Left lobe of liver (tissue), 2 donors: ENCODE data around the gene BSDC1. TPM values are rescaled to one million over a fixed set of nuclear protein-coding genes. Genes with fewer than 3 reads are reported as not detected.
"Not testable (repeated sequence)": the region's sequence is repeated elsewhere in the genome, so short reads cannot be mapped to it uniquely, and the experiment has no call there.

ENCODE experiments used
- ATAC-seq: fragments of 200-7000 bp; cut with Tn5 transposase; one replicate; pipeline ENCODE4 v1.9.1; 2020; ENCODE audit warnings: mild to moderate bottlenecking, moderate library complexity
- DNase-seq: peaks from one replicate; pipeline ENCODE4 v3.0.0-alpha.2; 2020; ENCODE audit warnings: low spot score
- total RNA-seq: library from RNA; stranded (reverse); gene quantifications from one replicate; pipeline ENCODE4 v1.2.1, GENCODE V29; 2021
- donor health status: DM: no; HTN: no; CAD: no; lungs with moderate emphysema.
- donor health status: DM: no; HTN: yes; CAD: no.

Gene BSDC1
- total RNA-seq, 1 donor from 2014 or later: 58.6 TPM

DNA sequence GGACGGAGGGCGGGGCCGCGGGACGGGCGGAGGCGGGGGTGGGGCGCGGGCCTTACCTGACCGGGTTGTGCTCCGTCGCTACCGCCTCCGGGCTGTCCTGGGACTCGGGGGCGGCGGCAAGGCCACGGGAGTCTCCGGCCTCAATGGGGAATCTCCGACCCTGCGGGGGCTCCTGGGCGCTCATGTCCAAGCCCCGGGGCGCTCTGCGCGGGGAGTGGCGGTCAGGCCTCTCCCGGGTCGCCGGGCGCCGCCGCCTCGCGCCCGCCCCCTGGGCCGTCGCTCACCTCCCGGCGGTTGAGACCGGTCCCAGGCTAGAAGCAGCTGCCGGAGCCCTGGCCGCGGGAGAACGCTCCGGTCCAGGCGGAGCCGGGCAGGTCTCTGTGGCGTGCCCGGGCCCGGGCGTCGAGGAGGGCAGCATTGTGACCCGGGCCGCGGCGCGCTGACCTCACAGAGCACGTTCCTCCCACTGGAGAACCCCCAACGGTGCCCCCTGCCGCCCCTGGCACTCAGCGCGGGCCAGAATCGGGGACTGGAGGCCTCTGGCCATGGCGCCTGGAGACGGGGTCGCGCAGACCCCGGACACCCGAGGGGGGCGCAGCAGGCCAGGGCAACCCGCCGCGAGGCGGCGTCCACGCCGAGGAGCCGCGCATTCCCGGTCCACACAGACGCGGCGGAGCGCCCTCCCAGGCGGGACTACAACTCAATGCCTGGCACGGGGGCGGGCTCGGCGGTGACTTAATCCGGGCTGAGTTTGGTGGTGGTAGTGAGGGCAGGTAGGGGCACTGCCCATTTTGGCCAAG lies 32.4 kb downstream of the BSDC1 start:
- peak; percentile 69 for DNase-seq
- ATAC-seq: peak; percentile 67

DNA sequence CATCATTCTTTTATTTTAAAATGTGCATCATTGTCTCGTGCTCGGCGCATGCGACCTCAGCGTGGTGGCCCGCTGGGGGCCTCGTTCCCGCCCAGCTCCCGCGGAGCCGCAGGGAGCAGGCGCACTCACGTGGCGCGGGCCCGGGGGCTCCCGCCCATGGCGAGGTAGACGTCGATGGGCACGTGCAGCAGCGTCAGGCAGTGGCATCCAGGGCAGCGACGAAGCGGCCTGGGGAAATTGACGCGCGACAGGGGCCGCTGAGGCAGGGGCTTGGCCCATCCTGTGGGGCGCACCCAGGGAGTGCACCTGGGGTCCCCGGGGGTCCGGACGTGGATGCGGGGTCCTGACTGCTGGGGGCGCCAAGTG lies 33.0 kb downstream of the BSDC1 start:
- DNase-seq: no peak
- no peak for ATAC-seq

DNA sequence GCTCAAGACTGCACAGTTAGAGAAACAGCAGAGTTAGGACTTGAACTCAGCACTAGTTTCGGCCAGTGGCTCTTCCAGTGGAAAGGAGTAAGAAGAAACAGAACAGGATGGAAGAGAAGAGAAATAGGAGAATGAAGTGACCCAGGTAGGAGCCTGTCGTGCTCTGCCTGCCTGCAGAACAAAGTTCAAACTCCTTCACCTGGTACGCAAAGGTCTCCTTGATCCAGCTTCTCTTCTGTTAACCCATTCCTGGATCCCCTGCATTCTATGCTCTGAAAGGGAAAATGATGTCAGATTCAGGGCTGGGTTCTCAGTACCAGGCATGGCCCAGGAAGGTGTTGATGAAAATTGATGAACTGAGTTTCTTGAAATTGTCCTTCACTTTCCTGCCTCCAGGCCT lies 35.8 kb downstream of the BSDC1 start:
- ATAC-seq (peak; percentile 21), DNase-seq (no peak)

DNA sequence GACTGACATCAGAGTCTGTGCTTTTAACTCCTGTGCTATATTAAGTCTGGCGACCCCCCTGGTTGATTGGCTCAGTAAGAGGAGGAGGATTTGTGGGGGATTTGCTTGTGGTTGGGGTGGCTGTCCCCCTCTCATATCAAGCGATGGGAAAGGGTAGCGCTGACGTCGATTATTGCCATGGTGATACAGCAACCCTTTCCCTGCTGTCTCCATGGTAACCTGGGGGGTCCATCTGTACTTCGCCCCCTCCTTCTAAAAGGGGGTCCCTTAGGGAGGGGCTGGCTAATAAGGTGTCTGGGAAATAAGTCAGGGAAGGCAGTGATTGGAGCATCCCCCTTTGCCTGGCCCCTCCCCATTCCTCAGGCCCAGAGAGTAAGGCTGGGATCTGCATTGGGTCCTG lies 36.6 kb downstream of the BSDC1 start:
- ATAC-seq (no peak), DNase-seq (no peak)

DNA sequence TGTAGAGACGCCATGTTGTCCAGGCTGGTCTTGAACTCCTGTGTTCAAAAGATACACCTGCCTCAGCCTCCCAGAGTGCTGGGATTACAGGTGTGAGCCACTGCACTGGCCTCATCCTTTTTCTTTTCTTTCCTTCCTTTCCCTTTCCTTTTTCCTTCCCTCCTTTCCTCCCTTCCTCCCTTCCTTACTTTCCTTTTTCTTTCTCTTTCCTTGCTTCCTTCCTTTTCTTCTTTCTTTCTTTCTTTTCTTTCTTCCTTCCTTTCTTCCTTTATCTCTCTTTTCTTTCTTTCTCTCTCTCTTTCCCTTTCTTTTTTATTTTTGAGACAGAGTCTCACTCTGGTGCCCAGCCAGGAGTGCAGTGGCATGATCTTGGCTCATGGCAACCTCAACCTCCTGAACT lies 37.8 kb downstream of the BSDC1 start:
- ATAC-seq (no peak), DNase-seq (no peak)

DNA sequence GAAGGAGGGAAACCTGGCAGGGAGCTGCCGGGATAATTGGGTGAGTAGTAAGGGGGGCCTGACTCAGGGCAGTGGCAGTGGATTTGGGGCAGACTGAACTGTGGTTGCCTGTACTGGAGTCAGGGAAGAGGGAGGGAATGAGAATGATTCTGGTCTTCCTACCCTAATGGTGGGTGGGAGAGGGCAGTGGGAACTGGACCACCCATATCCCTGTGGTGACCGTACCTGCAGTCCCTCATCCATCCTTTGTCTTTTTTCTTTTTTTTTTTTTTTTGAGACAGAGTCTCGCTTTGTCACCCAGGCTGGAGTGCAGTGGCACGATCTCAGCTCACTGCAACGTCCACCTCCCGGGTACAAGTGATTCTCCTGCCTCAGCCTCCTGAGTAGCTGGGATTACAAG lies 38.5 kb downstream of the BSDC1 start:
- DNase-seq: not testable (repeated sequence)

DNA sequence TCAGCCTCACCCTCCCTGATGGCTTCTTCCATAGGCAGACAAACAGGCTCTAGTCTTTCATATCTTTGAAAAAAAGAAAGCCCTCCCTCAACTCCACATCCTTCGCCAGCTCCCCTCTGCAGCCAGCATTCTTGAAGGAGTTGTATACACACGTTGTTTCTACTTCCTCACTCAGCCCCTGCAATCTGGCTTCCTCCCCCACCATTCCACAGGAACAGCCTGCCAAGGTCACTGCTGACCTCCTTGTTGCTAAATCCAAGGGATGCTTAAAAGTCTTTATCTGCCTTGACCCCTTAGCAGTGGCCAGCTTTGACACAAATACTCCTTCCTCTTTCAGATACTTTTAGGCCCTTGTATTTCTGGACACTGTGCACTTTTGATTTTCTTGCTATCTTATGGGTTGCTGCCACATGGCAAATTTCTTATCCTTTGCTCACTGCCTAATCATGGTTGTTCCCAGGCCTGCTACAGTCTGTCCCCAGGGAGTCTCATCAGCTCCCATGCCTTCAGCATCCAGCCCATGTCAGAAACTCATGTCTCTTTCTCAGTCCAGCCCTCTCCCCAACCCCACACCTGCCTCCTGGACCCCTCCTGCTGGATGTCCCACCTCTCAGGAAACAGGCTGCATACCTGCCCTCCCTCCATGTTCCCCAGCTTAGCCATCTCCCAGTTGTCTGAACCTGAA lies 40.2 kb downstream of the BSDC1 start:
- DNase-seq: no peak
- peak; percentile 3 for ATAC-seq

More for the DNA sequence above, 38.5 kb downstream of the BSDC1 start:
- not testable (repeated sequence) for ATAC-seq

DNA sequence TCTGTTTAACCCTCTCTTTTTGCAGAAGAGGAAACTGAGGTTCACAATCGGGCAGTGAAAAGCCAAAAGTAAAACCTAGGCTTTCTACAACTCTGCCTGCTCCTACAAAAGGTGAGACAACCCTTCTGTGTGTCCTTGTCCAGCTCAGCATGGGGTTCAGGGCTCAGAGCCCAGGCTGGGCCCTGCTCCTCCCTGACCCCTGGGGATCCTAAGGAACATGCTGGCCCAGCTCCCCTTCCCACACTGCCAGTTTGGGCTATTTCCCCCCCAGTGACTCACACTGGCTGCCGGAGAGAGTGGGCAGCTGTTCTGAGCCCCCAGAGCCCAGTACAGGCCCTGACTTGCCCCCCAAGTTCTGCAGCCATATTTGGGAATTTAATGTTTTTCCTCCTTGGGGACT lies 40.8 kb downstream of the BSDC1 start:
- ATAC-seq (no peak), DNase-seq (no peak)

DNA sequence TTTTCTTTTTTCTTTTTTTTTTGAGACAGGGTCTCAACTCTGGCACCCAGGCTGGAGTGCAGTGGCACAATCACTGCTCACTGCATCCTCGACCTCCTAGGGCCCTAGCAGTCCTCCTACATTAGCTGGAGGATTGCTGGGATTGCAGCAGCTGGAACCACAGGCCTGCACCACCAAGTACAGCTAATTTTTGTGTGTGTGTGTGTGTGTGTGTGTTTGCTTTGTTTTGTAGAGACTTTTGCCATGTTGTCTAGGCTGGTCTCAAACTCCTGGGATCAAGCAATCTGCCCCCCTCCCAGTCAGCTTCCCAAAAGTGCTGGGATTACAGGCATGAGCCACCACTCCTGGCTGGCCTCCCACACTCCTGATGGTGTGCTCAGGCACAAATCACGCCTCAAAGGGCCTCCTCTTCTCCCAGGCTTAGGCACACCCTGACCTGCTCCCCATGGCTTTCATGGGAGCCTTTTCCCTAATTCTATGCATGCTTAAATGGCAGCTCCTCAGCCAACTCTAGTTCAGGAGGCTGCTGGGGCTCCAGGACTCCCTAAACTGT lies 41.3 kb downstream of the BSDC1 start:
- ATAC-seq (no peak), DNase-seq (no peak)

DNA sequence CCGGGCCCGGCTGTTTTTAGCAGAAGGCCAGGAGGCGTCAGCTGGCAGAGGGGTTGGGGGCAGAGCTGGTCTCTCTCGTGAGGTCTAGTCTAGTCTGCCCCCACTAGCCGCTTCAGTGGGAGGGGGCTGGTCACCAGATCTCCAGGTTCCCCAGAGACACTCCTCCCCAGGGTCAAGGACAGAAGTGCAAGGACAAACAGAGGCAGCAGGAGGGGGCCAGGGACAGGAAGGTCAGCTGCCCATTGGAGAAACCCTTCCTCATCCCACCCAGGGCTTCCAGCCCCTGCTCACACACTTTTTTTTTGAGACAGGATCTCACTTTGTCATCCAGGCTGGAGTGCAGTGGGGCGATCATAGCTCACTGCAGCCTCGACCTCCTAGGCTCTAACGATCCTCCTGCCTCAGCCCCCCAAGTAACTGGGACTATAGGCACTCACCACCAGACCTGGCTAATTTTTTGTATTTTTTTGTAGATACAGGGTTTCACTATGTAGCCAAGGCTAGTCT lies 41.9 kb downstream of the BSDC1 start:
- no peak for ATAC-seq

DNA sequence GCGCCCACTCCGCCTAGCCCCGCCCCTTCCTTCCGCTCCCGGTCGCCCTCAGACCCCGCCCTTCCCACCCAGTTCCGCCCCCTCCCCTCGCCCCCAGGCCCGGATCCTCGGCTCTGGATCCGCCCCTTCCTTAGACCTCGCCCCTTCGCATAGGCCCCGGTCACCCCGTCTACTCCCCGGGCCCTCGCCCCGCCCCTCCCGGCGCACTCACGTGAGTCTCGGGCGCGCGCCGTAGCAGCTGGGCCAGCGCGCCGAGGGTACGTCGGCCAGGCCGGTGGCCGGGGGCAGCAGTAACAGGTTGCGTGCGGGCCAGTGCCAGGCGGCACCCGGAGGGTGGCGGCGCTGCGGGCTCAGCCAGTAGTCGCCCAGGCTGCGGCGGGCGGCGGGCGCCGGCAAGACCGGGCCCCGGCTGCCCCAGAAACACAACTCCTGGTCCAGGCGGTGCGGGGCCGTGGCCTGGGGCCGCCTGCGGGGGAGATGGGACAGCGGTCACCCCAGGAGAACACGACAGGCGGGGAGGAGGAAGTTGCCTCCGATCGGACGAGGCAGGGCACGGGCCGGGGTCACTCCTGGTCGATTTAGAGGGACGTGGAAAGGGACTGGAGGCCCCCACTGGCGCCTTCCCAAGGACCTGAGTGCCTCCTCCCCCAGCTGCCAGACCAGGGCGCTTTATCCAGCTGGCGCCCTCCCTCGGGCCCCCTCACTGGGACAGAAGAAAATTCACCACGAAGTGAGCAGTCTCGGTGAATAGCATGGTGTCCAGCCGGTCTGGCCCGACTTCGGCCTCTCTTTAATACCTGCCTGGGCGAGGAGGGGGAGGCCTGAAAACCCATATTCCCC lies 42.6 kb downstream of the BSDC1 start:
- ATAC-seq: peak; percentile 92
- DNase-seq: peak; percentile 96

More for the DNA sequence above, 41.9 kb downstream of the BSDC1 start:
- no peak for DNase-seq

DNA sequence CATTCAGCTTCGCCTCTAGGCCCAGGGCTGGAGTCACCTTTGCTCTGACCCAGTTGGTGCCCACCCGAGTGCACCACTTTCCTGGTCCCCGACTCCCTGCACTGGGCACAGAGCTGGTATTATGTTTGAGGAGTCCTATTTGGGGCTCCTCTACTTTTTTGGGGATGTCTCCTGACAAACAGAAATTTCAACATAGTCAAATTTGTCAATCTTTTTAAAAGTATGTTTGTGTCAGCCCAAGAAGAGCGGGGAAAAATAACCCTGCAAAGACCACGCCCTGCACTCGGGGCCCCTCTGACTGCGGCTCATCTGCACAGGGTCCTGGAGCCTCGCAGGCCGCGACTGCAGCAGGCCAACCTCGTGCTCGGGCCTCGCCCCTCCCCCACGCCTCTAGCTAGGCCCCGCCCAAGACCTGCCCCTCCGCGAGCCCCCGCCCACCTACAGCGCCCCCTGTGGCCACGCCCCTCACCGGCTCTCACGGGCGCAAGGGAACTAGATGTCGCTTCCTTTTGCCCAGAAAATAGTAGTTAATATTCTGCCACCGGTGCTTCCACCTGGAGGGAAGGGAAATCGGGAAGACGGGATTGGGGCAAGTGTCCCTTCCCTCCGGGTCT lies 43.3 kb downstream of the BSDC1 start:
- ATAC-seq (peak; percentile 73), DNase-seq (no peak)

DNA sequence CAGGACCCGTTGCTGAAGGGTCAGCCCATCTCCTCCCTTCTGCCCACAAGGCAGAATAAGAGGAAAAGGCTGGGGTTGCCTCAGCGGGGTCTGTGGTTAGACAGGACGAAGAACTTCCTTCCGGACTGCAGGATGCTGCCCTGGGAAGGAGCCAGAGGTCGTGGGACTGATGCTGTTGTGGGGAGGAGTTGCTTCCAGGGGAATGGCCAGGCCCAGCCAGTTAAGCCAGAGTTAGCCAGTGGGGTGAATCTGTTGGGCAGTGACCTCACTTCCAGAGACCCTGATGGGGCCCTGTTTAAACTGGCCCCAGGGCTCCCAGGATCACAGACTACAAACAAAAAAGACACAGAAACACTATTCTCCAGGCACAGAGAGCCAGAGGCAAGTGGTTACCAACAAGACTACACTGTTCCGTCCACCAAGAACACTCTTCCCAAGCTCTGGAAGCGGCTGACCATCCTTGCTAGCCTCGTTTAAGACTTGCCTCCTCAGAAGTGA lies 45.0 kb downstream of the BSDC1 start:
- DNase-seq (peak; percentile 68), ATAC-seq (peak; percentile 2)

DNA sequence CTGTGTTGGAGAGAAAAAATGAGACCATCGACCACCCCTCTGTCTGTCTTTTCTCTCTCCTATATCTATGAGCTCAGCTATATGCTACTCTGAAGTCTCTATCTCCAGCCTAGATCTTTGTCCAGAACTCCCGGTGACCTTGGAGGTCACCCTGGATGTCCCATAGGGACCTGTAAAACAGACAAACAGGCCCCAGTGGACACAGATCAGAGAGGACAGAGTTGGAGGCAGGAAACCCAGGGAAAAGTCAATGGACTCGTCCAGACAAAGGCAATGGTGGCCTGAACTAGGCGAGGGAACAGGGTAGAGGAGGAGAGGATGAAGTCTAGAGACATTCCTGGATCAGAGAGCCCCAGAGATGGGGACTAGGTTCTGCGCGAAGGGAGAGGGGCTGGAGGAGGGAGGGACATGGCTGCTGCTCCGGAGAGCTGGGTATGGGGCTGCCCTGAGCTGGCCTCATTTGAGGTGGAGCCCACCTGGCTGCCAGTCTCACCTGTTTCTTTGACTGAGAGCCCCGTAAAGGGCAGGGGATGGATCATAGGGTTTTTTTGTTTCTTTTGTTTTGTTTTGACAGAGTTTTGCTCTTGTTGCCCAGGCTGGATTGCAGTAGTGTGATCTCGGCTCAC lies 47.6 kb downstream of the BSDC1 start:
- ATAC-seq: no peak
- DNase-seq: no peak

DNA sequence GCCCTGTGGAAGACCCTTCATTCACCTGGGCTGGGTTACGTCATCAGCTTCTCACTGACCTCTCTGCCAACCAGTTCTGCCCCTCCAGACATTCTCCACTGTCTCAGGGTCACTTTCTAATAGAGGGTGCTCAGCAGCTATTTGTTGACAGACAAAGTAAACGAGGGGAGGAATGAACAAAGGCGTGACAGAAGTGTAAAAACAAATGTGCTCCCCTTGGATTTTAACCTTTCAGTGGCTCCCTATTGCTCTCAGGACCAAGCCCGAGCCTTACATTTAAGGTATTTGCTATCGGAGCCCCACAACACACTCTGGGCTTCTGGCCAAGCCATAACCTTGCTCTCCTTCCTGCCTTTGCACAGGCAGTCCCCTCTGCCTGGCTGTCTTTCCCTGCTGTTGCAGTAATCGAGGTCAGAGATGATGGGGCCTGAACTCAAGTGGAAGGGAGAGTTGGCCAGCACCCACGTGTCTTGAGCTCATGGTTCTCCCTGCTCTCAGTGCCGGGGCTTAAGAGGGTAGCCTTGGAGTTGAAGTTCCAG lies 48.9 kb downstream of the BSDC1 start:
- DNase-seq: no peak
- ATAC-seq: peak; percentile 54

DNA sequence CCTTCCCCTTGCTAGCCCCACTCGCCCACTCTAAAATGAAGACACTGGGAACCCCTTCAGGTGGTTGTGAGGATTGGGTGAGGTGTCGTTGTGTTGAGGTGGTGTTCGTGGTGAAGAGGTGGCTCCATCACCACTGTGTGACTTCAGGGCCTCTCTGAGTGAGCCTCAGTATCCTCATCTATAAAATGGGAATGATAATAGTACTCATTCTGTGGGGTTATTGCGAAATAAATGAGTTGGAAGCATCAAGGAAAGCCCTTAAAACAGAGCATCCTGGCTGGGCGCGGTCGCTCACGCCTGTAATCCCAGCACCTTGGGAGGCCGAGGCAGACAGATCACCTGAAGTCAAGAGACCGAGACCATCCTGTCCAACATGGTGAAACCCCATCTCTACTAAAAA lies 51.5 kb downstream of the BSDC1 start:
- no peak for DNase-seq
- ATAC-seq: no peak

DNA sequence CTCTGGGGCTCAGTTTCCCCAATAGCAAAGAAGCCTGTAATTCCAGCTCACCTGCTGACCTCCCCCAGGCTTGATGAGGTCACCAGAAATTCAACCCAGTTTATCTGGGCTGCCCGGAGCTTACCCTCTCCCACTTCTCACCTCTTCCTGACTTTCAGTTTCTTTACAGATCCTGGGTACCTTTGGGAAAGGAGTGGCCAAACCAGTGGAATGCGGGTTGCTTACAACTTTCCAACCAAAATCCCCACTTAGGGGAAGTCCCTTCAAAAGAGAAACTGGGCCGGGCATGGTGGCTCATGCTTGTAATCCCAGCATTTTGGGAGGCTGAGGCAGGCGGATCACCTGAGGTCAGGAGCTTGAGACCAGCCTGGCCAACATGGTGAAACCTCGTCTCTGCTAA lies 52.3 kb downstream of the BSDC1 start:
- ATAC-seq: no peak
- no peak for DNase-seq

DNA sequence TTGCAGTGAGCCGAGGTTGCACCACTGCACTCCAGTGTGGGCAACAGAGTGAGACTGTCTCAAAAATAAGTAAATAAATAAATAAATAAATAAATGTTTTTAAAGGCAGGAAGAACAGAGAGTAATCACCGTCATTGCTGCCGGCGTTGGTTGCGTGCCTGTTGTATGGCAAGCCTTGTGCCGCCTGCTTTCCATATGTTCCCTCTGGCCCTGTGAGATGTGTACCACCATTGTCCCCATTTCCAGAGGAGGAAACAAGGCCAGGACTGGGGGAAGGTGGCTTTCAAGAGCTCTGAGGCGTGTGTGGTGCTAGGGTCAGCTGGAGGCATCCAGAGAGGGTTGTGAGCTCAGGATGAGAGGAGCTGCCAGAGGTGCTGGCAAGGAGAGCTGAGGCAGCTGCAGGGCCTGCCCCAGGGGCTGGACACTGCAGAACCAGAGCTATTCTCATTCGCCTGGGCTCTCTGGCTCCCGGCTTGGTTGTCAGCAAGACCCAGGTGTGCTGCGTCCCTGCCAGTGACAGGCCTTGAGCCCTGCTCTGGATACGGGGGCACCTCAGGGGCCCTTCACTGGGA lies 53.0 kb downstream of the BSDC1 start:
- DNase-seq (no peak), ATAC-seq (no peak)

DNA sequence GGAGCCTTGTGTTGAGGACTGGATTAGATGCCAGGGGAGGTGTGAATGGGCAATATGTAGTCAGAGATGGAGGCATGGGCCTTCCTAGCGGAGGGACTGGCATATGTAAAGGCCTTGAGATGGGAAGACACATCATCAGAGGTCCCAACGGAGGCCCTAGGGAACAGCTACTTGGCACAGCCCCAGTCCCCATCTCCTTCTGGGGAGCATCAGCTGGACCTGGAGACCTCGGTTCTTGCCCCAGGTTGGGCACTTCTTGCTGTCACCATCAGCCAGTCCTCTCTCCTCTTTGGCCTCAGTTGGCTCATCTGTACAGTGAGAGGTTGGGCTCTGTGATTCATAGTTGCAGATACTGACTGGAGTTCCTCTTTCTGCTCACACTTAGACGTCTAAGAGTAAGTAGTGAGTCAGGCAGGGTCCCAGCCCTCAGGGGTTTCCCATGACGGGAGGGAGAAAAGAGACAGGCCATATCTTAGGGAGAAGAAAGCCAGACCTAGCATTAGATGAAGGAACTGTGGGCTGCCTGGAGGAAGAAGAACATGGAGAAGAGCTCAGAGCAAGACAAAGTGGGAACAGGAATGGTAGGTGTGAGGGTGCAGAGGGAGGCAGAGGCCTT lies 54.8 kb downstream of the BSDC1 start:
- ATAC-seq (no peak), DNase-seq (no peak)
